Measurements from ENCODE around the gene COL26A1. TPM values are rescaled to one million over a fixed set of nuclear protein-coding genes. Genes with fewer than 3 reads are reported as not detected.
"Not testable (repeated sequence)": the region's sequence is repeated elsewhere in the genome, so short reads cannot be mapped to it uniquely, and the experiment has no call there.

The COL26A1 gene
- total RNA-seq, 2 donors from 2014 or later = not detected

DNA sequence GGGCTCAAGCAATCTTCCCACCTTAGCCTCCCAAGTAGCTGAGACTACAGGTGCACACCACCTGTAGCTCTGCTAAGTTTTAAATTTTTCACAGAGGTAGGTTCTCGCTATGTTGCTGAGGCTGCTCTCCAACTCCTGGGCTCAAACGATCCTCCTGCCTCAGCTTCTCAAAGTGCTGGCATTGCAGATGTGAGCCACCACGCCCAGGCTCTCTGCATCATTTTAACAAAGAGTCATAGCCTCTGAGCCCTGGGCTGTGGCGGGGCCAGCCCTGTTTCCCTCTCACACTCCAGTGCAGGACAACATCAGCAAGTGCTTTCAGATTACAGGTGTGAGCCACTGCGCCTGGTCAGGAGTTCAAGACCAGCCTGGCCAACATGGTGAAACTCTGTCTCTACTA lies 102.5 kb downstream of the COL26A1 start:
- no peaks in the 10 kb centered on the region for H3K36me3 Mint-ChIP-seq
- no peaks in the 10 kb centered on the region for H3K9me3 Mint-ChIP-seq
- no peak for ATAC-seq
- H3K4me1 Mint-ChIP-seq (ENCODE audit: low read depth in 2 of 2) = peaks cover 4 to 12% of the 10 kb centered on the region in 2 donors
- H3K4me3 Mint-ChIP-seq = peak overlapping the region; percentile 22
- H3K27ac Mint-ChIP-seq = peak overlapping the region in 1 of 2 donors; percentile 86
- H3K27me3 Mint-ChIP-seq = no peaks in the 10 kb centered on the region
- DNase-seq (ENCODE audit: low spot score) = no peak

DNA sequence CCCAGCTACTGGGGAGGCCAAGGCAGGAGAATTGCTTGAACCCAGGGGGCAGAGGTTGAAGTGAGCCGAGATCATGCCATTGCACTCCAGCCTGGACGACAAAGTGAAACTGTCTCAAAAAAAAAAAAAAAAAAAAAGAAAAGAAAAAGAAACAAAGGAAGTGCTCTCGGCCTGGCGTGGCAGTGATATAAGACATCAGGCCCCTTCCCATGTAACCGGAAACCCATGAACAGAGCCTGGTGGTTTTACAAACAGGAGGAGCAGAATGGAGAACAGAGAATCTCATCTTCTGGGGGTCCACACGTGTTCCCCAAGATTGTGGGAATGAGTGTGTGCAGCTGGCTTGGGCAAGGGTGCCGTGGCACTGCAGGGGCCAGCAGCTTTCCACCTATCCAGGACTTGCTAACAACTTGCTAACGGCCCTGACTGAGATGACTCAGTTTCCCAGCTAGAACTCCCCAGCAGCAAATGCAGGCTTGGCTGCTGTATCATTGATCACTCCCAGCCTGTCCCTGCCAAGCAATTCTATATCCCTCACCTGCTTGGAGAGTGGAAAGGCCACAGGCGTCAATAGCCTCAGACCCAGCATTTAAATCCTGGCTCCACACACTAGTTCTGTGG lies 103.0 kb downstream of the COL26A1 start:
- peak overlapping the region; percentile 22 for H3K4me3 Mint-ChIP-seq
- no peak for DNase-seq (ENCODE audit: low spot score)
- H3K4me1 Mint-ChIP-seq (ENCODE audit: low read depth in 2 of 2) = peaks cover 4 to 12% of the 10 kb centered on the region in 2 donors
- no peaks in the 10 kb centered on the region for H3K9me3 Mint-ChIP-seq
- H3K36me3 Mint-ChIP-seq = no peaks in the 10 kb centered on the region
- H3K27ac Mint-ChIP-seq = peak overlapping the region in 1 of 2 donors; percentile 86
- peak; percentile 39 to 59 for ATAC-seq
- no peaks in the 10 kb centered on the region for H3K27me3 Mint-ChIP-seq

DNA sequence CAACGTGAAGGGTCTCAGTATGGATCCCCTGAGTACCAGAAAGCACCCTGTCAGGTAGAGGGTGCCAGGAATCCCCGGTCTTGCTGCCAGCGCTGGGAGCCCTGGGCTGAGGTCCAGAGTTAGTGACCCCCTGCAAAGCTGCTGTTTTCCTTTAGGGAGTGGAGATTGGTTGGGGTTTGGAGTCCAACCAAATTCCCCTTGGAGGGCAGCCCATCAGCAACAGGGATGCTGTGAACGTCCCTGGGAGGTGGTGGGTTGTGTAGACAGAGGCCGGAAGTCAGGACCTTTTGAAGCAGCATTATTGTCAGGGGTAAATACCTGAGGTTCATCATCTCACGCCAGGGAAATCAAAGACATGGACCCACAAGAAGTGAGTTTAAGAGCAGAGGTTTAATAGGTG lies 104.2 kb downstream of the COL26A1 start:
- Mint-ChIP-seq H3K4me3 (no peak overlapping the region), H3K4me1 (ENCODE audit: low read depth in 2 of 2) (peaks cover 4 to 12% of the 10 kb centered on the region in 2 donors), H3K27me3 (no peaks in the 10 kb centered on the region), H3K9me3 (no peaks in the 10 kb centered on the region), H3K27ac (peak overlapping the region in 1 of 2 donors; percentile 86), H3K36me3 (no peaks in the 10 kb centered on the region)
- no peak for ATAC-seq
- DNase-seq (ENCODE audit: low spot score) = no peak

DNA sequence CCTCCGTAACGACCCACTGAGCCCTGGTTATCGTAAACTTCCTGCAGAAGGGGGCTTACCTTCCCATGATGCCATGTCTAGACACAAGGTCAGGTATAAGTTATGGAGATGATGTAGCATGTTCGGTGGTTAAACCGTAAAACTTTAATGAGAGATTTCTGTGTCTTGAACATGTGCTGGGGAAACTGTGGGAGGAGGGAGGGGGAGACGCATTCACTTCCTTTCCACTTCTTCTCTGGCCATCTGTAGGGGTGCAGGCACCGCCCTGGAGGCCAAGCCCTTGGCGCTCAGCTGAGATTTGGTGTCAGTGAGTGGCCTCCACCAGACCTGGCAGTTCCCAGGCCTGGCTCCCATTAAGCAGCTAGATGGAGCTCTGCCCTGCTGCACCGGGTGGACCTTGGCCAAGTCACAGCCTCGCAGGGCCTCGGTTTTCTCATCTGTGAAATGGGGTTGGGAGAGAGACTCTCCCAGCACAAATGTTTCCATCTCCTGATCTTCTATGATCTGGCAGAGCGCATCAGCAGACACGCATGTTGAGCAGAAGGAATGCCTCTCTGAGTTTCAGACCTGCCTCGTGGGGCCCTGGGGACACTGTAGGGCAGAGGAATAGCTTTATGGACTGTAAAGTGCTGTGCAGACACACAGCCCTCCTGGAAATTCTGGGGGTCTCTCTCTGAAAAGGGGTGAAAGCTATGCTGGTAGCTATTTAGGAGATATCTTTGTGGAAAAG lies 106.0 kb downstream of the COL26A1 start:
- Mint-ChIP-seq H3K27ac (no peak overlapping the region), H3K4me3 (no peak overlapping the region)
- no peak for ATAC-seq

DNA sequence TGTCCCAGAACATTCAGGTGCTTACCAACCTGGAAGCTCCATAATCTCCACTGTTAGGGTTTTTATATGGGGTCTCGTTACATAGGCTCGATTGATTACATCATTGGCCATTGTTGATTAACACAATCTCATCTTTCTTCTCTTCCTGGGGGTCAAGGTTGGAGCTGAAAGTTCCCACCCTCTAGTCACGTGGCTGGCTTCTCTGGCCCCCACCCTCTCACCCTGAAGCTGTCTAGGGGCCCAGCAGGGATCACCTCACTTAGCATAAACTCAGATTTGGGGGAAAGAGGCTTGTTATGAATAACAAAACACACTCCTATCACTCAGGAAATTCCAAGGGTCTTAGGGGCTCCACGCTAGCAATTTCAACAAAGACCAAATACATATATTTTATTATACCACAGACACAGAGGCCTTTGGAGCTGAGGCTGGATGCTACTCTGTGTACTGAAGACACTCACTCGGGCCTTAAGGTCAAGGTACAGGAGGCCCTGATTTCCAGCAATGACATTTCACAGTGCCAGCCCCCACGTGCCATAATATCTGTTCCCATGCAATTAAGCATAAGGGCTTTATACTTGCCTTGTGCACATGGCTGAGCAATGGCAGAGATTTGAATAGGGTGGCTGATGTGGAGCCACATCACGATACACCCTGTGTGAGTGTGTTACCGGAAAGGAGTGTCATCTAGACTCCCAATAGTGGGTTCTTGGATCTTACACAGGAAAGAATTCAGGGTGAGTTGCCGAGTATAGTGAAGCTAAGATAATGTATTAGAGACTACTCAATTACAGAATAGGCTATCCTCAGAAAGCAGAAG lies 108.2 kb downstream of the COL26A1 start:
- DNase-seq (ENCODE audit: low spot score) (no peak), ATAC-seq (no peak)
- Mint-ChIP-seq H3K27ac (no peak overlapping the region), H3K4me3 (no peak overlapping the region), H3K27me3 (no peaks in the 10 kb centered on the region), H3K36me3 (no peaks in the 10 kb centered on the region), H3K4me1 (ENCODE audit: low read depth in 2 of 2) (peaks cover 0 to 5% of the 10 kb centered on the region in 2 donors), H3K9me3 (no peaks in the 10 kb centered on the region)

More for the DNA sequence above, 106.0 kb downstream of the COL26A1 start:
- H3K9me3 Mint-ChIP-seq = no peaks in the 10 kb centered on the region
- H3K36me3 Mint-ChIP-seq = no peaks in the 10 kb centered on the region
- no peak for DNase-seq (ENCODE audit: low spot score)
- H3K27me3 Mint-ChIP-seq = no peaks in the 10 kb centered on the region
- peaks cover 4 to 12% of the 10 kb centered on the region in 2 donors for H3K4me1 Mint-ChIP-seq (ENCODE audit: low read depth in 2 of 2)

DNA sequence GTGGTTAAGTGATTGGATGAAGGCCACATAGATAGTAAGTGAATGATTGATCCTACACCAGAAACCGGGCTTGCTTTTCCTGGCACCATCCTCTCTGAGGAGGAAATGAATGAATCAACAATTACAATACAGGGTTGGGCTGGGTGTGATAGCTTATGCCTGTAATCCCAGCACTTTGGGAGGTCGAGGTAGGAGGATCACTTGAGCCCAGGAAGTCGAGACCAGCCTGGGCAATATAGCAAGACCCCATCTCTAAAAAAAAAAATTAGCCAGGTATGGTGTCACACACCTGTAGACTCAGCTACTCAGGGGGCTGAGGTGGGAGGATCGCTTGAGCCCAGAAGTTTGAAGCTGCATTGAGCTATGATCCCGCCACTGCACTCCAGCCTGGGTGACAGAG lies 111.5 kb downstream of the COL26A1 start:
- no peaks in the 10 kb centered on the region for H3K9me3 Mint-ChIP-seq
- no peaks in the 10 kb centered on the region for H3K4me1 Mint-ChIP-seq (ENCODE audit: low read depth in 2 of 2)

DNA sequence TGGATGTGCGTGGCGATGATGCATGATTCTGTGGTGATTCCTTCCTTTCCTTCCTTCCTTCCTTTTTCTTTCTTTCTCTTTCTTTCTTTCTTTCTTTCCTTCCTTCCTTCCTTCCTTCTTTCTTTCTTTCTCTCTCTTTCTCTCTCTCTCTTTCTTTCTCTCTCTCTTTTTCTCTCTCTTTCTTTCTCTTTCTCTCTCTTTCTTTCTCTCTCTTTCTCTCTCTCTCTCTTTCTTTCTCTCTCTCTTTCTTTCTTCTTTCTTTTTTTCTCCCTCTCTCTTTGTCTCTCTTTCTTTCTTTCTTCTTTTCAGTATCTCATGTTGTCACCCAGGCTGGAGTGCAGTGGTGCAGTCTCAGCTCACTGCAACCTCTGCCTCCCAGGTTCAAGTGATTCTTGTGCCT lies 113.0 kb downstream of the COL26A1 start:
- not testable (repeated sequence) for DNase-seq (ENCODE audit: low spot score); H3K4me1 Mint-ChIP-seq (ENCODE audit: low read depth in 2 of 2); H3K27ac Mint-ChIP-seq; H3K4me3 Mint-ChIP-seq; ATAC-seq; H3K9me3 Mint-ChIP-seq
- H3K36me3 Mint-ChIP-seq = peaks cover 17% of the 10 kb centered on the region
- peaks cover 13 to 14% of the 10 kb centered on the region in 2 donors for H3K27me3 Mint-ChIP-seq

More for the DNA sequence above, 111.5 kb downstream of the COL26A1 start:
- DNase-seq (ENCODE audit: low spot score) = no peak
- Mint-ChIP-seq H3K27ac (no peak overlapping the region), H3K27me3 (peaks cover 4 to 6% of the 10 kb centered on the region in 2 donors), H3K4me3 (no peak overlapping the region), H3K36me3 (peaks cover 5% of the 10 kb centered on the region)
- no peak for ATAC-seq

DNA sequence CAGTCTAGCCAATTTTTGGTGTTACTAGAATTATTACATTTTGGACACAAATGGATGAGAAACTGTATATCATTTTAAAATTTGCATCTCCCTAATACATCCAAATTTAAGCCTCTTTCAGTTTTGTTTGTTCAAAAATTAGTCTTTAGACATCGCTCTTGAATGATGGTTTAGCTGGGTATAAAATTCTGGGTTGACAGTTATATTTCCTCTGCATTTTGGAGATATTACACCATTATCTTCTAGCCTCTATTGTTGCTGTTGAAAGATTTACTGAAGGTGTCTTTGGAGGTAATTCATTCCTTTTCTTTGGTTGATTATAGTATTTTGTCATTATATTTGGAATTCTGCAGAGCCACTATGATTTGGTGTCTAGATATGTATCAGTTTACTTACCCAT lies 116.5 kb downstream of the COL26A1 start:
- Mint-ChIP-seq H3K4me3 (no peak overlapping the region), H3K27ac (no peak overlapping the region), H3K36me3 (peaks cover 21% of the 10 kb centered on the region), H3K9me3 (peaks cover 8% of the 10 kb centered on the region), H3K4me1 (ENCODE audit: low read depth in 2 of 2) (no peaks in the 10 kb centered on the region), H3K27me3 (peaks cover 17 to 18% of the 10 kb centered on the region in 2 donors)
- ATAC-seq (no peak), DNase-seq (ENCODE audit: low spot score) (no peak)

DNA sequence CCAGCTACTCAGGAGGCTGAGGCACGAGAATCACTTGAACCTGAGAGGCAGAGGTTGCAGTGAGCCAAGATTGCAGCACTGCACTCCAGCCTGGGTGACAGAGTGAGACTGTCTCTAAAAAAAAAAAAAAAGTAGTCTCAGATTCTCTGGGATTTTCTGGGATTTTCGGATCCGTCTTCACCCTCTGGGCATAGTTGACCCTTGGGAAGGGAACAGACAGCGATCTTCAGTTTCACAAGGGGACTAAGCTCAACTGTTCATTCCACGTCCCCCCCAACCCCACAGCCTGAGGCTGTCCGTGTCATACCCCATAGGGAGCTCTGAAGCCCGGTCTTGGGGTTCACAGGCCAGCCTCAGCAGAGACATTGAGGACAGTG lies 123.4 kb downstream of the COL26A1 start:
- DNase-seq (ENCODE audit: low spot score); H3K27me3 Mint-ChIP-seq; H3K4me3 Mint-ChIP-seq; H3K36me3 Mint-ChIP-seq; ATAC-seq; H3K4me1 Mint-ChIP-seq (ENCODE audit: low read depth in 2 of 2); H3K27ac Mint-ChIP-seq; H3K9me3 Mint-ChIP-seq: not testable (repeated sequence)

DNA sequence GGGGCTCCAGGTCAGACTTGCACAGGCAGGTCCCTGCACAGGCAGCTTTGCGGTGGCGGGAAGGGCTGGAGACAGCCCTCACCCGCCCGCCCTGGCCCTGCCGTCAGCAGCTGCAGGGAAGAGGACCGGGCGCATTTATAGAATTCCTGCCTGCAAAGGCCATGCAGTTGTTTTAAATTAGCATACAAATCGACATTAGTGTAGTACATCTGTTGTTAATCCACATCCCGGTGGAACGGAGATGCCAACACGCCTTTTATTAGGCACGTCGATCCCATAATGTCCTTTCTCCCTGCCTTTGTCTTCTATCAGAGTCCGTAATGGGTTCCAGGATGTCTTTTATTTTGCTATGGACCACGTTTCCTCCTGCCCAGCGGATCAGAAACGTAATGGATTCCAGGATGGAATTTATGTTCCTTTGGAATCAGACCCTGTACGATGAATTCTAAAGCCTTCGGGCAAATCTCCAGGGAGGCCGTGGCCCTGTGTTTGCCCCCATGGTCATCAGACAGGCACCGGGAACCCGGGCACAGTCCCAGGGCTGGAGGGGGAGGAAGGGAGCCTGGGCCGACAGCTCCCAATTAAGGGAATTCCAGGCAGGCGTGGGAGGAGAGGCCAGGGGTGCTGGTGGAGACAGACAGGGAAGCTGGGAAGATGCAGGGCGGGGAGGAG lies 123.9 kb downstream of the COL26A1 start:
- Mint-ChIP-seq H3K27ac (no peak overlapping the region), H3K27me3 (peaks cover 6 to 7% of the 10 kb centered on the region in 2 donors), H3K4me3 (no peak overlapping the region), H3K9me3 (no peaks in the 10 kb centered on the region), H3K36me3 (no peaks in the 10 kb centered on the region), H3K4me1 (ENCODE audit: low read depth in 2 of 2) (no peaks in the 10 kb centered on the region)
- DNase-seq (ENCODE audit: low spot score) (no peak), ATAC-seq (no peak)

DNA sequence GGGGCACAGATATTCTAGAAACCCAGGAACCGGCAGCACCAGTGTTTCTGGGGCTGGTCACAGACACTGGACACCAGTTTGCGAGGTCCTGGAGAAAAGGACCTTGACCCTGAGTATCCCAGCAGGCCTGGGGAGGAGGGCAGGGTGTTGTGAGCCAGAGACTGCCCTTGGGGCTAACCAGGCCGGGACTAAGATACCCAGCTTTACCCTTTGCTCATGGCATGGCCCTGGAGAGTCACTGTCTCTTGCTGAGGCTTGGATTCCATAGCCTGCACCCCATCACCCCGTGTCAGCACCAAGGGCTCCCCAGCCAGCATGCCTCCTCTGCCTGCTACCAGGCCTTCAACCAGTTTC lies 124.4 kb downstream of the COL26A1 start:
- peak; percentile 15 to 44 for ATAC-seq
- no peaks in the 10 kb centered on the region for H3K36me3 Mint-ChIP-seq

DNA sequence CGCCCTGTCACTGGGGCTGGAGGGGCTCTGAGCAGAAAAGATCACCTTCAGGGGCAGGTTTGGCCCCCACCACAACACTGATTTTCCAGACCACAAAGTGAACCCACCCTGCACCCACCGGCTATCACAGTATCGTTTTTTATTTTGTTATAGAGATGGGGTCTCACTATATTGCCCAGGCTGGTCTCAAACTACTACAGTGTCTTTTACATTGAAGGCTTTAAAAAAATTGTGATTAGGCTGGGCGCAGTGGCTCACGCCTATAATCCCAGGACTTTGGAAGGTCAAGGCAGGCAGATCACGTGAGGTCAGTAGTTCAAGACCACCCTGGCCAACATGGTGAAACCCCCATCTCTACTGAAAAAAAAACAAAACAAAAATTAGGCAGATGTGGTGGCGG lies 125.1 kb downstream of the COL26A1 start:
- Mint-ChIP-seq H3K4me3 (no peak overlapping the region), H3K9me3 (no peaks in the 10 kb centered on the region), H3K27me3 (peaks cover 6 to 7% of the 10 kb centered on the region in 2 donors), H3K27ac (no peak overlapping the region), H3K4me1 (ENCODE audit: low read depth in 2 of 2) (no peaks in the 10 kb centered on the region), H3K36me3 (no peaks in the 10 kb centered on the region)
- DNase-seq (ENCODE audit: low spot score) (no peak), ATAC-seq (no peak)

More for the DNA sequence above, 124.4 kb downstream of the COL26A1 start:
- no peaks in the 10 kb centered on the region for H3K4me1 Mint-ChIP-seq (ENCODE audit: low read depth in 2 of 2)
- H3K27ac Mint-ChIP-seq = no peak overlapping the region
- no peaks in the 10 kb centered on the region for H3K9me3 Mint-ChIP-seq
- DNase-seq (ENCODE audit: low spot score) = no peak
- H3K4me3 Mint-ChIP-seq = no peak overlapping the region
- H3K27me3 Mint-ChIP-seq = peaks cover 6 to 7% of the 10 kb centered on the region in 2 donors

DNA sequence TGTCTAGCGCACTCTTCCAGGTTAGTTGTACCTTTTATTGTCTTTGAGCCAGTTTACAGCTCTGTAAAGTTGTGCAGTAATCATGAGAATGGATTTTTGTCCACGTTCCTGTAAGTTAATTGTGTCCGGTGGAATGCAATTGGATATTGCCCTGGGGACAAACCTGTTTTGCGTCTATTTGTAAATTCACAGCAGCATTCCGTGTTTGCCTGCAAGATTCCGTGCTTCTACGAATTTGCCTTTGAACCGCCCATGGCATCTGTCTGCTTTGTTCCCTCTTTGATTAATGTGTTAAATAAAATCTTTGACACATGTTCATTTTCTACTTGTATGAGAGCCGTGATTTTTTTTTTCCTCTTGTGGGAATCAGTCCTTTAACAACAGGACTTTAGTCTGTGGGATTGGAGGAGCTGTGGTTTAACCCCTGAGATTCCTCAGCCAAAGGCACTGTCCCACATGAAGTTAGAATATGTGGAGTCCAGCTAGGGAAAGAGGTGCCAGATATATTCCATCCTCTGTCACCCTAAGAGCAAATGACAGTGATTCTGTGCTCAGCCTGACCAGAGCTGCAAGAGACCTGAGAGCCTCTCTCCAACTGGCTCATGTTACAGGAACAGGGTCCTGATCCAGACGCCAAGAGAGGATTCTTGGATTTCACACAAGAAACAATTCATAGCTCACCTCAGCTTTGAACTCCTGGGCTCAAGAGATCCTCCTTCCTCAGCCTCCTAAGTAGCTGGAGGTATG lies 126.3 kb downstream of the COL26A1 start:
- DNase-seq (ENCODE audit: low spot score) = no peak
- ATAC-seq = no peak
- H3K27me3 Mint-ChIP-seq = peaks cover 6 to 7% of the 10 kb centered on the region in 2 donors
- no peaks in the 10 kb centered on the region for H3K9me3 Mint-ChIP-seq
- H3K4me1 Mint-ChIP-seq (ENCODE audit: low read depth in 2 of 2) = no peaks in the 10 kb centered on the region
- H3K36me3 Mint-ChIP-seq = no peaks in the 10 kb centered on the region
- H3K4me3 Mint-ChIP-seq = no peak overlapping the region
- no peak overlapping the region for H3K27ac Mint-ChIP-seq

Measured in natural killer cell treated with Interleukin-12 subunit alpha and Interleukin-12 subunit beta and Interleukin-15 and Interleukin-18, amount 100 ng/mL, for 72 hours (primary cell).